Measurements from ENCODE around the gene TNNI2.
"Not testable (repeated sequence)": the region's sequence is repeated elsewhere in the genome, so short reads cannot be mapped to it uniquely, and the experiment has no call there.

The TNNI2 gene

DNA sequence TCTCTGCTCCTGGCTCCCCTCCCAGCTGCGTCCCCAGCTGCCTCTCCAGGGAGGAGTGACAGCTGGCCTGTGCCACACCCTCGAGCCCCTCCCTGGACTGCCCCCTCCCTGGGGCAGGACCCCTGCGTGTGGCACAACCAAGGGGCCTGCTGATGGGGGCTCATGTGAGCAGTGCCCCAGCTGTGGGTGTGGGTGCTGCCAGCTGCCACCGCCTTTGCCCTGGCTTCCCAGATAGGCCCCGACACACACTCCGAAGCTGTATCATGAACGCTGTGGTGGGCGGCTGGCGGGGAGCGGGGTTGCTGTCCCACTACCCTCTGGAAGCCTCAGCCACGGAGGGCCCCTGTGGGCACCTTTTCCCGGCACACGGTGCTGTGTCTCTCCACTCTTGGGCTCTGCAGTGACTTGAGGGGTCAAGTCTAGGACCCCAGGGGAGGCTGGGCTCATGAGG, 37.1 kb downstream of the TNNI2 start:
- not testable (repeated sequence) for DNase-seq

DNA sequence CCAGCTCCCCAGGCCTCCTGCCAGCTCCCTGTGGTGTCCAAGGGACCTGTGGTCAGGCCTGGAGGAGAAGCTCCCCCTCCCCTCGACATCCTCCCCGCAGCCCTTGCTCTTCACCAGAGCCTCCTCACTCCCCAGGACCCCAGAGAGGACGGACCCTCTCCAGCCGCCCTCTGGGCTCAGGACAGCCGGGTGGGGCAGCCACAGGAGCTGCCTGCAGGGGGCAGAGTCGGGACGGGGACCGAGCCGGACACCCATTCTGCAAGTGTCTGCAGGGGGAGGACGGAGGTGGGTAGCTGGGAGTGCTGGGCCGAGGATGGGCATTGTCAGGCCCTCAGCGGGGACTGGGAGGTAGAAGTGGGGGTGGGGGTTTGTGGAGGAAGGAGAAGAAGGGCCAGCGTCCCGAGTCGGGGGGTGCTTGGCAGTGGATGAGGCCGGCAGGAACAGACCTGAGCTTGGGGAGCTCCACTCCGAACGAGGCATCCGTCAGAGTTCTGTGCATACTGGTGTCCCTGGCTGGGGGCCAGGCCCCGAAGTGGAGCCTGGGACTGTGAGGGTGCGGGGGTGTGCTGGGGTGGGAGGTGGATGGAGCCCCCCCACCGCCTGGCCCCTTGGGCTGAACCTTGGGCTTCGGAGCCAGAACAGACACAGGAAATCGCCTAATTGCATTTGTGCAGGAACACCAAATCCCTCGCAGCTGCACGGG, 37.7 kb downstream of the TNNI2 start:
- DNase-seq = no peak

GRCh38 chr11:1877211-1878136, 38.7 kb downstream of the TNNI2 start:
- DNase-seq = no peak

GRCh38 chr11:1878137-1879031, 39.6 kb downstream of the TNNI2 start:
- no peak for DNase-seq

DNA sequence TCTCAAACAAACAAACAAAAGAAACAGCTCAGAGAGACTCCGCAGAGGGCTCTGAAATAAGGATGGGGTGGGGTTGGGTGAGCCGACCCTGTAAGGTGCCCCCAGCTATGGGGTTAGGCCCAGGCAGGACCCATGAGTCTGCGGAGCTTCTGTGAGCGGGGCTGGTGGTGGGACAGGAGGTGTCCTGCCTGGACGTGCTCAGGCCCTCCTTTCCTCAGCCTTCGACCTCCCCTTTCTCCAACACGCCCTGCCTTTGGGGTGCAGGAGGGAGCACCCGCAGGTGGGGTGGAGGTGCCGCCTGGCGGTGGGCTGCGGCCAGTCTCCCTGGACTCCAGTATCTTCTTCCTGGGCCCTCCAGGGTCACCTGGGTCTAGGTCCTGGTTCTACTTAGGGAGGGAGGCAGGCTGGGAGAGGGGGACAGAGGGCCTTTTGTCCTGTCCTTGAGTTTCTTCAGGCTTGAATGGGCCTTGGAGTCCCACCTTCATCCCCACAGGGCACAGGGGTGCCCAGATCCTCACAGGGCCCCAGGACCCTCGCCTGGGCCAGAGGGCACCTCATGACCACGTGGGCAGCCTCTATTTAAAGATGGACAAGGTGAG, 40.7 kb downstream of the TNNI2 start:
- DNase-seq = no peak

DNA sequence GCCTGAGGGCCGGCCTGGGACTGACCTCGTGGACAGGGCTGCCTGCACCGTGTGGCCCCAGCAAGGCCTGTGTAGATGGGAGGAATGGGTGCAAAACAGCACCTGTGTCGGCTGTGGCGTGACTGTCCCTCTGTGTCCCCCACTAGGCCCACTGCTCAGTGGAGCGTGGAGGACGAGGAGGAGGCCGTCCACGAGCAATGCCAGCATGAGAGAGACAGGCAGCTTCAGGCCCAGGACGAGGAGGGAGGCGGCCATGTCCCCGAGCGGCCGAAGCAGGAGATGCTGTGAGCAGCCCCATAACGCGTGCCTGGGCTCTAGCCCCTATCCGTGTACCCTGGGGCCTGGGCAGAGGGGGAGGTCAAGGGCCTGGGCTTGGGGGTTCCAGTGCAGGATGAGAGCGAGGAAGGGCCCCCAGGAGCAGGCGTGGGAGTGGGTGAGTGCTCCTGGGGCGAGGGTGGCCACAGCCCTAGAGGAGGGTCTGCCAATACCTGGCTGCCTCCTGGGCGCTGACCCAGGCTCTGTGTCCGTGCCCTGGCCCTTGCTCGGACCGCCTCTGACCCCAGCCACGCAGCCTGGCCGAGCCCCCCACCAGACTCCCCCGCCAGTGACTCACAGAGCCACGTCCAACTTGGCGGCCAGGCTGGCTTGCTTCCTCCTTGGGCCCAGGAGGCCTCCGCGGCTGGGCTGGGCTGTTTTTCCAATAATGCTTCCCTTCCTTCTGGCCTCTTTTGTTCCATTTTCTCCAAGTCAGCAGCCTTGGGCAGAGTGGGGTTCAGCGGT, 41.4 kb downstream of the TNNI2 start:
- no peak for DNase-seq

GRCh38 chr11:1880746-1881441, 42.1 kb downstream of the TNNI2 start:
- DNase-seq = no peak

DNA sequence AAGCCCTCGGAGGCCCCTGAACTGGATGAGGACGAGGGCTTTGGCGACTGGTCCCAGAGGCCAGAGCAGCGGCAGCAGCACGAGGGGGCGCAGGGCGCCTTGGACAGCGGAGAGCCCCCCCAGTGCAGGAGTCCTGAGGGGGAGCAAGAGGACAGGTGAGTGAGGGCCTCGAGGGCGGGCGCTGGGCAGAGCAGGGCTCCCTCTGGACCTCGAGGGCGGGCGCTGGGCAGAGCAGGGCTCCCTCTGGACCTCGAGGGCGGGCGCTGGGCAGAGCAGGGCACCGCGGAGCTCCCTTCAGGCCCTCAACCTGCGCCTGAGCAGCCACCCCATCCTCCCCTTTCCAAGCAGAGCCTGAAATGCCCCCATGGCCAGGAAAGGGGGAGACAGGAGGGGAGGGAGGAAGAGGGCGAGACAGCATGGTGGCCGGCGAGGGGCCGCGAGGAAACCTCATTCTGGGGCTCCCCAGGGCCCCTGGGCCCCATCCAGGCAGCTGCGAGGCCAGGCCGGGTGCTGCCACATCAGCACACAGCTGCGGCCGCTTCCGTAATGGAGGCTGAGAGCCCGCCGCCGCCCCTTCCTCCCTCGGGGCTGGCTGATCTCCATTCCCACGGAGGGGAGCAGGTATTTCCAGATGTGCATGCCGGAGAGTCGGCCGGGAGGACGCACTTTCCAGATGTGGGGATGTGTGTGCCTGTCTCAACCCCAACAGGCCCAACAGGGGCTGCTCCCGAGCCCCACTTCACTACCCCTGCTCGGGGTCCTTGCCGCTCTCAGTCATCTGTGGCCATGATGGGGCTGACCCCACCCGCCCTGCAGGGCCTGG, 42.9 kb downstream of the TNNI2 start:
- DNase-seq = peak; percentile 51

DNA sequence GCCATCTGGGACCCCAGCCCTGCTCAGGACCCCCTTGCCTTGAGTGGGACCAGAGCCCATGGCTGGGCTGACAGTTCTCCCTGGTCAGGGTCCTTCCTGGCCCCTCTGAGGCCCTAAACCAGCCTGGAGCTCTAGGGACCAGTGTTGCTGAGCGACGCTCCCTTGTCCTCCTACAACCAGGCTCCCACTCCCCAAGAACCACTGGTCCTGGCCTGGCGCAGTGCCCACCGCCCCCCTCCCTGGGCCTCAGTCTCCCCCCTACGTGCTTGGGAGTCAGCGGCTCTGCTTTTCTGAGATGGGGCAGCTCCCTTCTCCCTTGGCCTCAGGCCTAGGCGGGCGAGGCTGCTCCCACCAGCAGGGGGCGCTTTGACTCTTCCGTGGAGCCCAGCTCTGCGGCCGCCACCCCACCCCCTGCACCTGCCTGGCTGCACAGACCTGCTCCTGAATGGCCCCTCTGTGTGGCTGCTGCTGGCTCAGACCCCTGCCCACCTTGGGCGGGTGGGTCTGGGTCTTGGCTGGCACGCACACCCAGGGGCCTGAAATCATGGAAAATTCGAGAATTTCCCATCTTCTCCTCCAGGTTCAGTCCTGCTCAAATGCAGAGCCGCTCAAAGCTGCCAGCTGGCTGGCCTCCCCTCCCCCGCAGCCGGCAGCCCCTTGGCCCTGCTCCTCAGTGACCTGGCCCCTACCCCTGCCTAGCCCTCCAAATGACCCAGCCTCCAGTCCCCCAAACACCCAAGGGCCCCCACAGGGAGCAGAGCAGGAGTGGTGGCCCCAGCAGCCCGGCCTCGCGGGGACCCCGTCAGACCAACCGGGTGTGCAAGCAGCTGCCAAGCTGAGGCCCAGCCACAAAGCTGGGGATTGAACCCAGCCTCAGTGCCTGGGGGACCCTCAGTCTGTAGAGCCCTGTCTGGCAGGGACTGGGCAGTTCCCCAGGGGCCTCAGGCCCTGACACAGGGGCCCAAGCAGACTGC, 43.8 kb downstream of the TNNI2 start:
- DNase-seq = peak; percentile 91

DNA sequence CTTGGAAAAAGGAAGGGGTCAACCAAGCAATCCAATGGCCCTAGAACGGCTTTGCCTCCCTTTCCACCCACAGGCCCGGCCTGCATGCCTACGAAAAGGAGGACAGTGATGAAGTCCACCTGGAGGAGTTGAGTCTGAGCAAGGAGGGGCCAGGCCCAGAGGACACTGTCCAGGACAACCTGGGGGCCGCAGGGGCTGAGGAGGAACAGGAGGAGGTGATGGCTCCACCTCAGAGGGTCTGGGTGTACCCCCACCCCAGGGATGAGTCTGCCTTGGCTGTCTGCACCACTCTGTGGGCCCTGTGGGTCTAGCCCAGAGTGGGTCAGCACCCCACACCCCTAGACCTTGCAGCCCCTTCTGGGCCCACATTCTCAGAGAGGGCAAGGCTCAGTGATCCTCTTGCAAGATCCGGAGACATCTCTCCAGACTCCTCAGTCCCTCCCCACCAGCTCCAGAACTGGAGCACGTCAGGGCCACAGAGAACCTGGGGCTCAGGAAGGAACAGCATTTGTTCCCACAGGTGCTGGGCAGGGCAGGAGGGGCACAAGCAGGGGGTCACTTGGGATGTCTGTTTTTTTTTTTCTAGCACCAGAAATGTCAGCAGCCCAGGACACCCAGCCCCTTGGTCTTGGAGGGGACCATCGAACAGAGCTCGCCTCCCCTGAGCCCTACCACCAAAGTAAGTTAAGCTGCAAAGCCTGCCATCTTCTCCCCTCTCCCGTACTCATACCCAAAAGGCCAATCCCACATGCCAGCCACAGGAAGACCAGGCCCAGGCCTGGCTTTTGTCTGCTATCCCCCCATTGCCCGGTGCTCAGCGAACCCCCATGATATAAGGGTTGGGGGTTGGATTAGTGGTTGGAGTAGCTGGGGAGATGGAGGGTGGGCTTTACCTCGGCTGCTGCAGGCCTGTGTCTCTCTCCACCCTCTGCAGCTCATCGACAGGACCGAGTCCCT, 44.8 kb downstream of the TNNI2 start:
- no peak for DNase-seq

GRCh38 chr11:1884303-1884700, 45.5 kb downstream of the TNNI2 start:
- no peak for DNase-seq

DNA sequence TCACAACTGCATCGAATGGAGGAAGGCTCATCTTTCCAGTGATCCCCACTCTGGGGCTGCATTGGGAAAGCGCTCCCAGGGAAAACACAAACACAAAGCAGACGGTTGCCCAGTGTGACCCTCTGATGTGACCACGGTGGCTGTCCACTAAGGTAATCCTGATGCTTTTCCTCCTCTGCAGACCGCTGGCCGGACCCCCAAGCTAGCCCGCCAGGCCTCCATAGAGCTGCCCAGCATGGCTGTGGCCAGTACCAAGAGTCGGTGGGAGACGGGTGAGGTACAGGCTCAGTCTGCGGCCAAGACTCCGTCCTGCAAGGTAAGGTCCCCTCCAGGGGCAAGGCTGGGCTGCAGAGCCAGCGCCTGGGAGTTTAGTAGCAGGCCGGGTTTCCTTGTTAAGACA, 47.8 kb downstream of the TNNI2 start:
- DNase-seq = not testable (repeated sequence)

GRCh38 chr11:1887451-1888346, 48.9 kb downstream of the TNNI2 start:
- no peak for DNase-seq

DNA sequence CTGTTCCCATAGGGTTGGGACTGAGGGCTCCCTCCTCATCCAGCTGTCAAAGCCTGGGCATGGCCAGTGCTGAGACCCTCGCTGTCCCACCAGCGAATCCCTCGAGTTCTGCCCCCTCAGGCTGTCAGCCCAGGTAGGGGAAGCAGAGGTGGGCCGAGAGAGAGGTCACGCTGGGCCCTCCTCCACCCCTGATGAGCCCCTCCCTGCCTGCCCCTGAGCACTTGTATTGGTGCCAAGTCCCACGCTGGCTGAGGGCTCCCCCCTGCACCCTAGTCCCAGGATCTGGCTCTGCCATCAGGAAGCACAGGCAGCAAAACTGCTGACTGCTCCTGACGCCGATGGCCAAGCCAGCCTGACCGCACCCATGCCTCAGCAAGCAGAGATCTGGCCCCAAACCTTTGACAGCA, 49.6 kb downstream of the TNNI2 start:
- DNase-seq = no peak

DNA sequence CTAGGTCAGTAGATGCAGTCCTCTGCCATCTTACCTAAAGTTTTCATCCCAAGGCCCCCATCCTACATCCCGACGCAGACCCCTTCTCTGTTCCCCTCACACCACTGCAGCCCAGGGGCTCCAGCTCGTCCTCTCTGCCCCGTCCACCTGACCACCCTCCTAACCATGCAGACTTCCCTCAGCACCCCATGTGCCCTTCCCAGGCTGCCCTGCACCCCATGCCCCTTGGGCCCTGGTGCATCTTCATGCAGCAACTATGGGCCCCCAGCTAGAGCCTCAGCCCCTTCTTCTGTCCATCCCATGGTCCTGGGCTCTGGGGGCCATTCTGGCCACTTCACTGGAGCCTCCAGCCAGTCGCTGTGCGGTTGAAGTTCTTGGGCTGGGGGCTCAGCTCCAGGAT, 50.0 kb downstream of the TNNI2 start:
- no peak for DNase-seq

- DNase-seq = no peak
Measured at GRCh38 chr11:1889224-1889930, 50.6 kb downstream of the TNNI2 start.

All from retina (tissue), 1 donor.